ENCODE results near the gene NDE1. TPM values are rescaled to one million over a fixed set of nuclear protein-coding genes. Genes with fewer than 3 reads are reported as not detected.

The NDE1 gene
- total and polyA plus RNA-seq, 4 donors, result 2.5 to 17.3 (median 4.4) TPM

DNA sequence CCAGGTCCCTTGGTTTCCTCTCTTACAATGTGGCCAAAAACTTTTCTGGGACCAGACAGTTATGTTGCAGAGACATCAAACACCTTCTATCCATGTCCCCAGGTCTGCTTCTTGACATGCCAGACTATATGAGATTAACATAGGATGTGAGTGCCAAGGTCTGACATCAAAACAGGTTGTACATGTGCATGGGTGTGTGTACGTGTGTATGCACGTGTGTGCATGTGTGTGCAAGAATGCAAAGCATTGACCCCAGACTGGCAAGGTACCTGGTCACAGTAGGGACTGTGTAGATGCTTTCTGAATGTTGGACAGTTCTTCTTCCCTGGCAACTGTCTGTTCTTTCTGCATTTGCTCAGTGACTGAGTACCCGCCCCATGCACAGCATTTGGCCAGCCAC lies 85.6 kb downstream of the NDE1 start:
- Histone ChIP-seq H3K27ac (ENCODE audit: low read depth in 1 of 2, low read length in 2 of 2) (no peak overlapping the region), H3K9ac (ENCODE audit: low read depth in 1 of 2, low read length in 2 of 2) (no peak overlapping the region), H3K4me1 (ENCODE audit: control insufficient read depth in 4 of 4, insufficient read depth in 4 of 4, low read length in 3 of 4) (no peaks in the 10 kb centered on the region), H3K4me3 (ENCODE audit: low read depth in 1 of 3, low read length in 3 of 3) (no peak overlapping the region), H3K27me3 (ENCODE audit: control insufficient read depth in 4 of 4, insufficient read depth in 4 of 4, low read length in 3 of 4) (no peaks in the 10 kb centered on the region), H3K36me3 (ENCODE audit: control insufficient read depth in 4 of 4, insufficient read depth in 3 of 4, low read depth in 1 of 4, low read length in 3 of 4) (no peaks in the 10 kb centered on the region), H3K9me3 (ENCODE audit: control insufficient read depth in 4 of 4, low read length in 3 of 4) (no peaks in the 10 kb centered on the region)
- TF ChIP-seq RXRA (IDR thresholded peaks at IDR 0.05) (no peak), EGR1 (IDR thresholded peaks at IDR 0.05; ENCODE audit: low read depth in 2 of 2) (no peak)
- no peak for DNase-seq (ENCODE audit: low spot score)
- WGBS, result 96% methylated on average over 3 of the region's 3 CpGs

- 82% methylated on average over 7 of the region's 7 CpGs for WGBS
Observed at GRCh38 chr16:15736529-15736928, 86.5 kb downstream of the NDE1 start.

GRCh38 chr16:15737140-15737644 lies 87.1 kb downstream of the NDE1 start:
- no peaks in the 10 kb centered on the region for H3K27me3 ChIP-seq (ENCODE audit: control insufficient read depth in 4 of 4, insufficient read depth in 4 of 4, low read length in 3 of 4)
- H3K4me3 ChIP-seq (ENCODE audit: low read depth in 1 of 3, low read length in 3 of 3), result no peak overlapping the region
- no peak overlapping the region for H3K9ac ChIP-seq (ENCODE audit: low read depth in 1 of 2, low read length in 2 of 2)
- no peaks in the 10 kb centered on the region for H3K4me1 ChIP-seq (ENCODE audit: control insufficient read depth in 4 of 4, insufficient read depth in 4 of 4, low read length in 3 of 4)
- peaks cover 0 to 2% (median 0%) of the 10 kb centered on the region in 4 donors for H3K9me3 ChIP-seq (ENCODE audit: control insufficient read depth in 4 of 4, low read length in 3 of 4)
- 89% methylated on average over 18 of the region's 18 CpGs for WGBS
- DNase-seq (ENCODE audit: low spot score), result no peak
- H3K36me3 ChIP-seq (ENCODE audit: control insufficient read depth in 4 of 4, insufficient read depth in 3 of 4, low read depth in 1 of 4, low read length in 3 of 4), result no peaks in the 10 kb centered on the region
- H3K27ac ChIP-seq (ENCODE audit: low read depth in 1 of 2, low read length in 2 of 2), result no peak overlapping the region
- no peak for TF ChIP-seq RAD21 (IDR thresholded peaks at IDR 0.05)
- TF ChIP-seq RXRA (IDR thresholded peaks at IDR 0.05), result no peak
- TF ChIP-seq, protein P1, sequence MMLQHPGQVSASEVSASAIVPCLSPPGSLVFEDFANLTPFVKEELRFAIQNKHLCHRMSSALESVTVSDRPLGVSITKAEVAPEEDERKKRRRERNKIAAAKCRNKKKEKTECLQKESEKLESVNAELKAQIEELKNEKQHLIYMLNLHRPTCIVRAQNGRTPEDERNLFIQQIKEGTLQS (IDR thresholded peaks at IDR 0.05), result no peak
- no peak for TF ChIP-seq HNF4G (IDR thresholded peaks at IDR 0.05)
- TF ChIP-seq NR2F2 (IDR thresholded peaks at IDR 0.05), result no peak
- no peak for TF ChIP-seq FOXA1 (IDR thresholded peaks at IDR 0.05)
- TF ChIP-seq YY1 (IDR thresholded peaks at IDR 0.05), result no peak
- TF ChIP-seq FOXA2 (IDR thresholded peaks at IDR 0.05), result no peak

More at GRCh38 chr16:15736529-15736928, 86.5 kb downstream of the NDE1 start:
- DNase-seq (ENCODE audit: low spot score), result no peak
- no peak overlapping the region for H3K9ac ChIP-seq (ENCODE audit: low read depth in 1 of 2, low read length in 2 of 2)
- H3K36me3 ChIP-seq (ENCODE audit: control insufficient read depth in 4 of 4, insufficient read depth in 3 of 4, low read depth in 1 of 4, low read length in 3 of 4), result no peaks in the 10 kb centered on the region
- TF ChIP-seq FOXA1 (IDR thresholded peaks at IDR 0.05), result no peak
- no peak for TF ChIP-seq JUND (IDR thresholded peaks at IDR 0.05)
- no peak for TF ChIP-seq SP1 (IDR thresholded peaks at IDR 0.05)
- TF ChIP-seq RAD21 (IDR thresholded peaks at IDR 0.05), result no peak
- no peak for TF ChIP-seq REST (IDR thresholded peaks at IDR 0.05)
- TF ChIP-seq RXRA (IDR thresholded peaks at IDR 0.05), result no peak
- no peaks in the 10 kb centered on the region for H3K4me1 ChIP-seq (ENCODE audit: control insufficient read depth in 4 of 4, insufficient read depth in 4 of 4, low read length in 3 of 4)
- peaks cover 0 to 2% (median 0%) of the 10 kb centered on the region in 4 donors for H3K9me3 ChIP-seq (ENCODE audit: control insufficient read depth in 4 of 4, low read length in 3 of 4)
- H3K27me3 ChIP-seq (ENCODE audit: control insufficient read depth in 4 of 4, insufficient read depth in 4 of 4, low read length in 3 of 4), result no peaks in the 10 kb centered on the region
- no peak overlapping the region for H3K27ac ChIP-seq (ENCODE audit: low read depth in 1 of 2, low read length in 2 of 2)
- H3K4me3 ChIP-seq (ENCODE audit: low read depth in 1 of 3, low read length in 3 of 3), result no peak overlapping the region

Measured in liver (tissue), 9 donors.